Astrocyte (in vitro differentiated cells and primary cell): ENCODE measurements around the gene ZC3H12A.

ENCODE experiments used
- EZH2 ChIP-seq: IDR thresholded peaks from 2 replicates; pipeline ENCODE4 v1.6.1; 2012; ENCODE audit warnings: mild to moderate bottlenecking, low read length, inconsistent platforms; ENCODE audit not compliant: insufficient read depth
- TF ChIP-seq, protein P1 (sequence below): IDR thresholded peaks from 2 replicates; pipeline ENCODE4 v1.5.1; 2011; ENCODE audit warnings: low read depth, mild to moderate bottlenecking, inconsistent platforms, low read length, moderate library complexity; ENCODE audit not compliant: insufficient read depth

DNA sequence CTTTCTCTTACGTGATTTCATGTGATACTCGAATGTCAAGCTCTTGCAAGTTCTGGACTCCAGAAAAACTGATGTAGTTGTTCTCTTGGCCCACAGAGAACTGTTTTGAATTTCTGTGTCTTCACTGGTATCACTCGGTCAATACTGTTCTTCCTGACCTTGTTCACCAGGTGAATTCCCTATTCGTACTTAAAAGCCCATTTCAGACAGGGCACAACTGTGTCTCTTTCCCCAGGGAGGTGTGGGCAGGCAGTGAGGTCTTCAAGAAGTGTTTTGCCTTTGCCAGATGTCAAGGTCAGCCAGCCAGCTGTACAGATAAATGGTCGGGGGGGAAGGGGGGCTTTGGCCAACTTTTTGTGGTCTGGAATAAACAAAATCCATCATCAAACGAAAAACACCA lies 27.5 kb upstream of the ZC3H12A start:
- TF ChIP-seq, protein P1, sequence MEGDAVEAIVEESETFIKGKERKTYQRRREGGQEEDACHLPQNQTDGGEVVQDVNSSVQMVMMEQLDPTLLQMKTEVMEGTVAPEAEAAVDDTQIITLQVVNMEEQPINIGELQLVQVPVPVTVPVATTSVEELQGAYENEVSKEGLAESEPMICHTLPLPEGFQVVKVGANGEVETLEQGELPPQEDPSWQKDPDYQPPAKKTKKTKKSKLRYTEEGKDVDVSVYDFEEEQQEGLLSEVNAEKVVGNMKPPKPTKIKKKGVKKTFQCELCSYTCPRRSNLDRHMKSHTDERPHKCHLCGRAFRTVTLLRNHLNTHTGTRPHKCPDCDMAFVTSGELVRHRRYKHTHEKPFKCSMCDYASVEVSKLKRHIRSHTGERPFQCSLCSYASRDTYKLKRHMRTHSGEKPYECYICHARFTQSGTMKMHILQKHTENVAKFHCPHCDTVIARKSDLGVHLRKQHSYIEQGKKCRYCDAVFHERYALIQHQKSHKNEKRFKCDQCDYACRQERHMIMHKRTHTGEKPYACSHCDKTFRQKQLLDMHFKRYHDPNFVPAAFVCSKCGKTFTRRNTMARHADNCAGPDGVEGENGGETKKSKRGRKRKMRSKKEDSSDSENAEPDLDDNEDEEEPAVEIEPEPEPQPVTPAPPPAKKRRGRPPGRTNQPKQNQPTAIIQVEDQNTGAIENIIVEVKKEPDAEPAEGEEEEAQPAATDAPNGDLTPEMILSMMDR, result no peak
- TF ChIP-seq EZH2, result no peak
